NCI-H524 treated with DMSO at 0.1 percent for 48 hours (cell line): ENCODE results near the gene ASH1L.
"Not testable (repeated sequence)": the region's sequence is repeated elsewhere in the genome, so short reads cannot be mapped to it uniquely, and the experiment has no call there.

ENCODE experiments used
- DNase-seq: peaks from one replicate; lab custom pipeline; 2025; lab: John Stamatoyannopoulos, UW

The ASH1L gene, protein sequence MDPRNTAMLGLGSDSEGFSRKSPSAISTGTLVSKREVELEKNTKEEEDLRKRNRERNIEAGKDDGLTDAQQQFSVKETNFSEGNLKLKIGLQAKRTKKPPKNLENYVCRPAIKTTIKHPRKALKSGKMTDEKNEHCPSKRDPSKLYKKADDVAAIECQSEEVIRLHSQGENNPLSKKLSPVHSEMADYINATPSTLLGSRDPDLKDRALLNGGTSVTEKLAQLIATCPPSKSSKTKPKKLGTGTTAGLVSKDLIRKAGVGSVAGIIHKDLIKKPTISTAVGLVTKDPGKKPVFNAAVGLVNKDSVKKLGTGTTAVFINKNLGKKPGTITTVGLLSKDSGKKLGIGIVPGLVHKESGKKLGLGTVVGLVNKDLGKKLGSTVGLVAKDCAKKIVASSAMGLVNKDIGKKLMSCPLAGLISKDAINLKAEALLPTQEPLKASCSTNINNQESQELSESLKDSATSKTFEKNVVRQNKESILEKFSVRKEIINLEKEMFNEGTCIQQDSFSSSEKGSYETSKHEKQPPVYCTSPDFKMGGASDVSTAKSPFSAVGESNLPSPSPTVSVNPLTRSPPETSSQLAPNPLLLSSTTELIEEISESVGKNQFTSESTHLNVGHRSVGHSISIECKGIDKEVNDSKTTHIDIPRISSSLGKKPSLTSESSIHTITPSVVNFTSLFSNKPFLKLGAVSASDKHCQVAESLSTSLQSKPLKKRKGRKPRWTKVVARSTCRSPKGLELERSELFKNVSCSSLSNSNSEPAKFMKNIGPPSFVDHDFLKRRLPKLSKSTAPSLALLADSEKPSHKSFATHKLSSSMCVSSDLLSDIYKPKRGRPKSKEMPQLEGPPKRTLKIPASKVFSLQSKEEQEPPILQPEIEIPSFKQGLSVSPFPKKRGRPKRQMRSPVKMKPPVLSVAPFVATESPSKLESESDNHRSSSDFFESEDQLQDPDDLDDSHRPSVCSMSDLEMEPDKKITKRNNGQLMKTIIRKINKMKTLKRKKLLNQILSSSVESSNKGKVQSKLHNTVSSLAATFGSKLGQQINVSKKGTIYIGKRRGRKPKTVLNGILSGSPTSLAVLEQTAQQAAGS (N-terminal part only)

DNA sequence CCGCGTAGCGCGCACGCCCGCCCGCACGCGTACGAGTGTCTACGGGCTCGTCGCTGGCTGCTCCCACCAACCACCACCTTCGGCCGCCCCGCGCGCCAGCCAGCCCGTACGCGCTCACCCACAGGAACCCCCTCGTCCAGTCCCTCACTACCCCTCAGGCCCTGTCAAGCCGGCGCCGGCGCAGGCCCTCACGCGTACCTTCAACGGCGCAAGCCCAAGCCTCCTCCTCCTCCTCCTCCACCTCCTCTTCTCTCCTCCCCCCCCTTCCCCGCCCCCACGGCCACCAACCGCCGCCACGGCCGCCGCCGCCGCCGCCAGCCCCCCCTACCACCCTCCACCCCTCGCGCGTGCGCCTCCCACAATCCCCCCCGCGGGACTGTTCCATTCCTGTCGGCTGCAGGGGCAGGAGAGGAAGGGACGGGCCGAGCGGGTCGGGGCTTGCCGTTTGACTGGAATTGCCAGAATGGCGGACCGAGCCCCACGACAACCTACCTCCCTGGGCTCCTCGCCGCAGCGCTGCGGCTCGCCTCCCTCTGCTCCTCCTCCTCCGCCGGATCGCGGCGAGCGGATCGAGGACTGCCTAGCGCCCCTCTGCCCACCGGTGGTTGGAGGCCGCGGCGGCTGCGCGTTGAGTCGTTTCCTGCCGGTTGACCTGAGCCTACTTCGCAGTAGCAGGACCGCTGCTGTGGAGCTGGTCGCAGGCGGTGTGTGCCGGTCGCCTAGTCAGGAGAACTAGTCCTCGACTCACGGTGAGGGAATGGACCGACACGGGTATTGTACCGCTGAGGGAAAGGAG is at the start of gene ASH1L:
Gene ASH1L (minus strand): TSS at position 223 of the 796 bp plus-strand sequence. CDS start 41,284 bp downstream, outside the sequence.
- DNase-seq: peak; percentile 69

DNA sequence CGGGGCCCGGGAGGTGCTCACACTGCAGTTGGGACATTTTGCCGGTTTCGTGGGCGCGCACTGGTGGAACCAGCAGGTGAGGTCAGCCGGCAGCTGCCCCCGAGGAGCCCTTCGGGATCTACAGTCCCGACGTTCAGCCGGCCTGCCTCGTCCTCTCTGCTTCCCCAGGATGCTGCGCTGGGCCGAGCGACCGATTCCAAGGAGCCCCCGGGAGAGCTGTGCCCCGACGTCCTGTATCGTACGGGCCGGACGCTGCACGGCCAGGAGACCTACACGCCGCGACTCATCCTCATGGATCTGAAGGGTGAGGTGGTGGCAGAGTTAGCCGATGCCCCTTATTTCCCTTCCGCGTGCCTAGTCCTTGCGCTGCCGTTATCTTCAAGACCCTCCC is 47.6 kb upstream of the ASH1L start:
- not testable (repeated sequence) for DNase-seq

DNA sequence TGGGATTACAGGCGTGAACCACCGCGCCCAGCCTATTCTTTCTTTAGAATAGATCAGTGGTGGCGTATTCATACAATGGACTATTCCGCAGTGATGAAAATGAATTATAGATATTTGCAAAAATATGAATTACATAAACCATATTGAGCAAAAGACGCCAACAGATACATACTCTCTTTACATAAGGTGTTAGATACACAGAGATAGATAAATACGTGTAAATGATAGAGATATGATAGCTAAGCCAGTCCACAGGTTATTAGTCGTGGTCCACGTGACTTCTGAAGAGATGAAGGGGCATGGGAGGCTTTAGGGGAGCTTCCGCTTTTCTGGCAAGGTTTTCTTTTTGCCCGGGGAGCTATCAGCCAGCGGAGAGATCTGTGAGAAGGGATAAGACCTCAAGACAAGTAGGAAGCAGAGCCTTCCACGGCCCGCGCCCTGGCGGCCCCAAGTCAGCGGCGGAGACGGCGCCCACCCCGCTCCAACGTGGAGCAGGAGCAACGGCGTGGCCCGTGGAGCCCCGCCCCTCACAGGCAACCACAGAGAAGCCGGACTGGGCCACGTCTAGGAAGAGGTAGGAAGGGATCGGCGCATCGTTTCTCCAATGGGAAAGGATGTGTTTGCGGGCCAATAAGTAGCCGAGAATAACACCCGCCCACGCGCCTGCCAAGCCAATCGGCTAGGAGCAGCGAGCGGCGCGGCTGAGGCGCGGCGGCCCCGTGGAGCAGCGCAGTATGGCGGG is 47.1 kb upstream of the ASH1L start, which contains the start of gene MSTO1:
Gene MSTO1 (plus strand): TSS at position 704 of the 742 bp plus-strand sequence. CDS start 31 bp downstream, at position 735.
- peak; percentile 89 for DNase-seq

DNA sequence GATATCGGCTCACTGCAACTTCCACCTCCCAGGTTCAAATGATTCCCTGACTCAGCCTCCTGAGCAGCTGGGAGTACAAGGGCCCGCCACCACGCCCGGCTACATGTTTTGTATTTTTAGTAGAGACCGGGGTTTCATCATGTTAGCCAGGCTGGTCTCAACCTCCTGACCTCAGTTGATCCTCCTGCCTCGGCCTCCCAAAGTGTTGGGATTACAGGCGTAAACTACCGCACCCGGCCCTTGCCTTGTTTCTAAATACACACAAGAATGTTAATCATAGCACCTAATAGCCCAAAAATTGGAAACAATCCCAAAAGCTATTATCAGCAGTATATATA is 46.3 kb upstream of the ASH1L start:
- DNase-seq: no peak

DNA sequence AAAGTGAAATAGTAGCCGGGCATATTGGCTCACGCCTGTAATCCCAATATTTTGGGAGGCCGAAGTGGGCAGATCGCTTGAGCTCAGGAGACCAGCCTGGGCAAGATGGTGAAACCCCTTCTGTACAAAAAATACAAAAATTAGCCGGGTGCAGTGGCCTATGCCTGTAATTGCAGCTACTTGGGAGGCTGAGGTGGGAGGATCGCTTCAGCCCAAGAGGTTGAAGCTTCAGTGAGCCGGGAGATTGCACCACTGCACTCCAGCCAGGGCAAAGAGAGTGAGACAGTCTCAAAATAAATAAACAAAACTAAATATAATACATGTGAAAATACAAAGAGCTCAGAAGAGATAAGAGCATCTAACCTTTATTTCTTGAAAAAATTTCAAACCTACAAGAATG is 45.1 kb upstream of the ASH1L start:
- no peak for DNase-seq

DNA sequence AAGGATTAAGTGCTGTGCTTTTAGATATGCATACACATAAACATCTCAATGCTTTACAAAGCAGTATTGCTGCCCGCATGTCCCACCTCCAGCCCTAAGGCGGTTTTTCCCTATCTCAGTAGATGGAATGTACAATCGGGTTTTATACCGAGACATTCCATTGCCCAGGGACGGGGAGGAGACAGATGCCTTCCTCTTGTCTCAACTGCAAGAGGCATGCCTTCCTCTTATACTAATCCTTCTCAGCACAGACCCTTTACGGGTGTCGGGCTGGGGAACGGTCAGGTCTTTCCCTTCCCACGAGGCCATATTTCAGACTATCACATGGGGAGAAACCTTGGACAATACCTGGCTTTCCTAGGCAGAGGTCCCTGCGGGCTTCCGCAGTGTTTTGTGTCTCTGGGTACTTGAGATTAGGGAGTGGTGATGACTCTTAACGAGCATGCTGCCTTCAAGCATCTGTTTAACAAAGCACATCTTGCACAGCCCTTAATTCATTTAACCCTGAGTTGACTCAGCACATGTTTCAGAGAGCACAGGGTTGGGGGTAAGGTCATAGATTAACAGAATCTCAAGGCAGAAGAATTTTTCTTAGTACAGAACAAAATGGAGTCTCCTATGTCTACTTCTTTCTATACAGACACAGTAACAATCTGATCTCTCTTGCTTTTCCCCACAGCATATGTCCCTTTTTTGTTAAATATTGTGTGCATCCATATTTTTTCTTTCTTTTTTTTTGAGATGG is 37.4 kb upstream of the ASH1L start:
- not testable (repeated sequence) for DNase-seq

DNA sequence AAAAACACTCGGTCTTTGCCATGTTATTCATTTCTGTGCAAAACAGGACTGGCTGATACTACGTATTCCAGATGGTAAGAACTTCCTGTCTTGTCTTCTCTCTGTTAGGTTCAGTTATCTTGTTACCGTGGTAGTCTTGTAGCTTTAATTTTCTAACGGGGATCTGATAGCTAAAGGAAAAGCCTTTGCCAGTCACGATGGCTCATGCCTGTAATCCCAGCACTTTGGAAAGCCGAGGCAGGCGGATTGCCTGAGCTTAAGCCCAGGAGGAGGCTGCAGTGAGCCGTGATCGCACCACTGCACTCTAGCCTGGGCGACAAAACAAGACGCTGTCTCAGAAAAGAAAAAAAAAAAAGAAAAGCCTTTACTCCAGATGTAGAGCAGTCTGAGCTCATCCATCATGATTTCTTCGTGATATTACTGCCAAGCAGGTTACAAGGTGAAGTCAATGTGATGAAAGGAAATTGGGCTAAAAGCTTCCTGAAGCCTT is 36.3 kb upstream of the ASH1L start:
- DNase-seq: no peak

DNA sequence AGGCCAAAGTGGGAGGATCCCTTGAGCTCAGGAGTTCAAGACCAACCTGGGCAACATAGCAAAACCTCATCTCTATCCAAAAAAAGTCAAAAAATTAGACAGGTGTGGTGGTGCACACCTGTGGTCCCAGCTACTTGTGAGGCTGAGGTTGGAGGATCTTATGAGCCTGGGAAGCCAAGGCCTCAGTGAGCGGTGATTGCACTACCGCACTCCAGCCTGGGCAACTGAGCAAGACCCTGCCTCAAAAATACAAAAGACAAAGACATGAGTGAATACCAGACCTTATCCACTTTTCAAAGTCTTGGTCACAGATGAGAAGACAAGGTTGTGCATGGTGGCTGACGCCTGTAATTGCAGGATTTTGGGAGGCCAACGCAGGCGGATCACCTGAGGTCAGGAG is 34.3 kb upstream of the ASH1L start:
- DNase-seq: no peak

DNA sequence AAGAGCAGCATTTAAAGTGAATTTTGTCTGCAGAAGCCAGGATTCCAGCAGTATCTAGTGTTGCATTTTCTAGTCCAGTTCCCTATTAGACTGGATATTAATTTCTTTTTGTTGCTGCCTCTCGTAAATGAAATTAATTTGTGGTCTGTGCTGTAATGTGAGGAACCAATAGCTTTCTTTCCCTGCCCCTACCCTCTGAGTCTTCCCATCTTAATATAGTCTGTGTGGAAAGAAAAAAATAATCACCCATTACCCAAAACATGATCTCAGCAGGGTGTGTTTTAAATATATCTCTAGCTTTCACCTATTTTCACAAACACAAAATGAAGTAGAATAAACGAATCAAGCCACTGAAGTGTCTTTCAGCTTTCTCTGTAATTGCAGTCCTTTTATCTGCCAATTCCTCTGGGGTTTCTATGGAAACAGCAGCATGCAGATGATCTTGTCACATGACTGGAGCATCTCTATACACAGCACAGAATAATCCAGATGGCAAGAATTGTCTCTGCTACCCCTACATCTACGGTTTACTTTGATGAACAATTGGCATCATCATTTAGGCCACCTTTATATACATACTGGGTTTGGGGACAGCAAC is 33.4 kb upstream of the ASH1L start:
- DNase-seq: not testable (repeated sequence)

DNA sequence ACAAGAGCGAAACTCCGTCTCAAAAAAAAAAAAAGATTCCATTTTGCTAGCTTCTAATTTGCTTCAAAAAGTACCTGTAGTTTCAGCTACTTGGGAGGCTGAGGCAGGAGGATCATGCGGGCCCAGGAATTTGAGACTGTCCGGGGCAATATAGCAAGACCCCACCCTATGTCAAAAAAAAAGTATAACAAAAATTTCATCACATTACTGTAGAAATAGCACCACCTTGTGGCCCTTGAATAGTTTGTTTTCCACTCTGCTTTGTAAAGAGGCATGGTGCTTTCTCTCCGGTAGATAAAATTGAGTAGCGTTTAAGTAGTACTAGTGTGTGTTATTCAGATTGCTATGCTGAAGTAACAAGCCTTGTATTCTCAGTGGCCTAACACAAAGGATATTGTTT is 29.2 kb upstream of the ASH1L start:
- DNase-seq: no peak

DNA sequence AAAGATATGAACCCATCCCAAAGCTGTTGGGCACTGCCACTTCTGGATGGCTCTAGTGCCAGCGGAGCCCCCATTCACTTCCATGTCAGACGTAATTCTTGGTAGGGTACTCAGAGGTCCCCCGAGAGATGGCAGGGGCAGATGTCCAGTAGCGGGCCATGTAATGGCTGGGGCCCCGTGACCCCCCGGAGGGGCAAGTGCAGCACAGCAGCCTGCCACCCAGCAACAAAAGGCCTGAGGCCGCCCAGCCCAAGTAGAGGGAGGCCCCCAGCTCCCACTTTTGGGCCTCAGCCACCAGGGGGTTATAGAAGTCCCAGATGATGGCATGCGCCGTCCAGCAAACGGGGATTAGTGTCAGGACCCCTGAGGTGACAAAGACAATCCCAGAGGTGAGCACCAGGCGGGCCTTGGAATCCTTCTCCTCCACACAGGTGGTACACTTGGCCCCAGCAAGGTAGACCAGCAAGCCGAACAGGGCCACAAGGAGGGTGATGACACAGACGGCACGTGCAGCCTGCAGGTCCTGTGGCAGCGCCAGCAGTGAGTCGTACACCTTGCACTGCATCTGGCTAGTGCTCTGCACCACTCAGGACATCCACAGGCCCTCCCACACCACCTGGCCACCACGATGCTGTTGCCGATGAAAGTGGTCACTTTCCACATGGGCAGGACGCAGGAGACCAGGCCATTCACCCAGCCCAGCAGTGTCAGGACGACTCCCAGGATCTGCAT is 28.1 kb upstream of the ASH1L start:
- not testable (repeated sequence) for DNase-seq

DNA sequence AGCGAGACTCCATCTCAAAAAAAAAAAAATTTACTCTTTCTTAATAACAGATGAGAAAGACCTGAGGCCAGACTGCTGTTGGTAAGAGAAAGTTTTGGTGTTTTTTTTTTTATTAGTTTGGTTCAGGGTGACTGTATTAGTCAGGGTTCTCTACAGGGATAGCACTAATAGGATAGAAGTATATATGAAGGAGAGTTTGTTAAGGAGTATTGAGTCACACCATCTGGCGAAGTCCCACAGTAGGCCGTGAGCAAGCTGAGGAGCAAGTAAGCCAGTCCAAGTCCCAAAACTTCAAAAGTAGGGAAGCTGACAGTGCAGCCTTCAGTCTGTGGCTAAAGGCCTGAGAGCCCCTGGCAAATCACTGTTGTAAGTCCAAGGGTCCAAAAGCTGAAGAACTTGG is 26.7 kb upstream of the ASH1L start:
- not testable (repeated sequence) for DNase-seq

DNA sequence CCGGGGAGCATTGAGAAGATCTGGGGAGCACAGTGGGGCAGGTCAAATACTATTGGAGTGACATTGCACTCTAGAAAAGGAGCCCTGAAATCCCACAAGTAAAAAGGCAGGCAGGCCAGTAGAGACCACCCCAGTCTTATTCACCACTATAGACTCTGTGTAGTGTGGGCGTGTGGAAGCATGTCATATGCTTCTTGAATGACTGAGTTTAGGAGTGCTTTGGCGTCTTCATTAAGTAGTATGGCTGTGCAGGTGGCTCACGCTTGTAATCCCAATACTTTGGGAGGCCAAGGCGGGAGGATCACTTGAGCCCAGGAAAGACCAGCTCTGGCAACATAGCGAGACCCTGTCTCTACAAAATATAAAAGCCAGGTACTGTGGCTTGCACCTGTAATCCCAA is 21.2 kb upstream of the ASH1L start:
- not testable (repeated sequence) for DNase-seq

DNA sequence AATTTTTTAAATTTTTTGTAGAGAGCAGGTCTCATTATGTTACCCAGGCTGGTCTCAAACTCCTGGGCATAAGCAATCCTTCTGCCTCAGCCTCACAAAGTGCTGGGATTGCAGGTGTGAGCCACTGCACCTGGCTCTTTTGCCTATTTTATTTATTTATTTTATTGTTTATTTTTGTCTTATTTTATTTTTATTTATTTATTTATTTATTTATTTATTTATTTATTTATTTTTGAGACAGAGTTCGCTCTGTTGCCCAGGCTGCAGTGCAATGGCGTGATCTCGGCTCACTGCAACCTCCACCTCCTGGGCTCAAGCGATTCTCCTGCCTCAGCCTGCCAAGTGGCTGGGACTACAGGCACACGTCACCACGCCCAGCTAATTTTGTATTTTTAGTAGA is 13.0 kb upstream of the ASH1L start:
- DNase-seq: not testable (repeated sequence)

DNA sequence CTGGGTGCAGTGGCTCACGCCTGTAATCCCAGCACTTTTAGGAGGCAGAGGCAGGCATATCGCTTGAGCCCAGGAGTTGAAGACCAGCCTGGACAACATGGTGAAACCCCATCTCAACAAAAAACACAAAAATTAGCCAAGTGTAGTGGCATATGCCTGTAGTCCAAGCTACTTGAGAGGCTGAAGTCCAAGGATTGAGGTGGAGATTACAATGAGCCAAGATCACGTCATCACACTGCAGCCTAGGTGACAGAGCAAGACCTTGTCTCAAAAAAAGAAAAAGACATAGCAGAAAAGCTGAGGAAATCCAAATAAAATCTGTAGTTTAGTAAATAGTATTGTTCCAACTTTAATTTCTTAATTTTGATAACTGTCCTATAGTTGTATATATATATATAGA is 11.5 kb upstream of the ASH1L start:
- DNase-seq: no peak

DNA sequence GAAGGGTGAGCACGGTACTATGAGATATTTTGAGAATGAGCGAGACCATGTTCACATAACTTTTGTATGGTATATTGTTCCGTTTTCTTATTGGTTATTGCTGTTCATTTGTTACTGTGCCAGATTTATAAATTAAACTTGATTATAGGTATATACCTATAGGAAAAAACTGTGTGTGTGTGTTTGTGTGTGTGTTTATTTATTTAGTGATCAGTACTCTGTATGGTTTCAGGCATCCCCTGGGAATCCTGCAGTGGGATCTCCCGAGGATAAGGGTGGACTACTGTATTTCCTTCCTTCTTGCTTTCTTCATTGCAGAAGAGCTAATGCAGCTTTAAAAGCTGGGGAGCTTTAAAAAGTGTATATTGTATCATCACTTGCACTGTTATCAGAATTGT is 8.0 kb upstream of the ASH1L start:
- no peak for DNase-seq

DNA sequence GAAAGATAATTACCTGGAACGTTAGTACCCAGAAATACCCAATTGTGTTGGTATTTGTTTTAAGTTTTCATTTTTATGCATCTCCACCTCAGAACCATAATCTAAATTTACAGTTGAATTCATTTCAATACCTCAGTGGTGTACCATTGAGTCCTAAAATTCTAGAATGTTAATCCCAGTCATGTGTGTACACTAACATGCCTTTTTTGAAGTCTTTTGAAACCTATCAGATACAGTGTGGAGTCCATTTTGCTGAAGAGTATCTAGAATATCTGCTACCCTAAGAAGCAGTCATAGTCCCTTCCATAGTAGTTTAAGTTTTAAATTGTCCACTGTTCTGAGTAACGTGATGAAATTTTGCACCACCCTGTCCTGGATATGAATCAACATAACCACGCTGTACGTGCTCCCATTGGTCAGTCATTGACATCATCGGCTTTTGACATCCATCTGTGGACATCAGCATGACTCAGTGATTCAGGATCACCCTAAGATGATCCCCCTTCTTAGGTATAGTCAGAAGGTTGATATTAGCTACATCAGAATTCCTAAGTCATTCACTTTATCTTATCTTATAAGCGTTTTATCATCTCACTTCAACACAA is 7.5 kb upstream of the ASH1L start:
- DNase-seq: no peak

DNA sequence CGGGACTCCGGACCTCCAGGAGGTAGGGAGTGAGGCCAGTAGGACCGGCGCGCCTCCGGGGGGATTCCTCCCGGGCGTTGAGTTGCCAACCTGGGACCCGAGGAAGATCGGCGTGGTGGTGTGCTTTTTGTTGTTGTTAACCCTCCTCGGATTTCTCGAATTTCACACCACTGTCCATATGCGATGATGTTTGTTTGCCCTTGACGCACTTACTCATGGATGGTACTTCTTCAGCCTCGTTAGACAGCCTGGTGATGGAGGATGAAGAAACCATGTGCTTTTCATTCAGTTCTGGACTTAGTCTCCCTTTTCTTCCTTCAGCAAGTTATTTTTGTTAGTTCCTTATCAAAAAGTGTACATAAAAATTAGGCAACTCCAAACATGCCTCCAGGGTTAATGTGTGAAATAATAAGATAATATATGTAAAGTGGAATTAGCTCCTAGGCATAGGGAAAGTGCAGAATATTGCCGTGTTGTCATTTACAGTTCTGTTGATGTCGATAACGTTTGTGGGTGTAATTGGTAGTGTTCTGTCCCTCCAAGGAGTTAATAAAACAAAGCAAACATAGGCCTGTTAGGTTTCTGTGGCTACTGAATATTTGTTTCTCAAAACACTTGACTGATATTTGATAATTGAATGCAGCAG is 897 bp upstream of the ASH1L start:
- DNase-seq: not testable (repeated sequence)
